CD14-positive monocyte (primary cell): ENCODE measurements around the gene TOP2A. TPM values are rescaled to one million over a fixed set of nuclear protein-coding genes. Genes with fewer than 3 reads are reported as not detected.

Experiments used
- DNase-seq, 3 donors: peaks; one replicate each; pipeline ENCODE4 v3.0.0-alpha.2; 2011 to 2022
- H2AFZ ChIP-seq: 2 replicates; pipeline ENCODE4 v1.6.0; 2012; ENCODE audit warnings: mild to moderate bottlenecking, low read depth, low read length, inconsistent platforms; ENCODE audit not compliant: insufficient read depth, poor library complexity, severe bottlenecking
- H3K27ac ChIP-seq, 2 donors: 1 replicate in 1 of 2; 2 replicates in 1 of 2; pipeline ENCODE4 v1.5.1; 2012 to 2013; ENCODE audit warnings: low read length in 2 of 2, control low read depth in 1 of 2, inconsistent platforms in 1 of 2, low read depth in 1 of 2, mild to moderate bottlenecking in 1 of 2
- H3K27me3 ChIP-seq, 2 donors: one replicate each; pipeline versions ENCODE4 v1.6.0 to v1.6.1; 2011 to 2013; ENCODE audit warnings: low read length in 2 of 2; ENCODE audit not compliant: control insufficient read depth in 2 of 2, insufficient read depth in 2 of 2
- H3K36me3 ChIP-seq, 2 donors: replicated peaks in 1 of 2; 1 replicate in 1 of 2; 2 replicates in 1 of 2; pipeline versions ENCODE4 v1.5.1 to v1.6.1; 2012 to 2013; ENCODE audit warnings: low read length in 2 of 2, control low read depth in 1 of 2, inconsistent platforms in 1 of 2, mild to moderate bottlenecking in 1 of 2; ENCODE audit not compliant: insufficient read depth in 2 of 2, control insufficient read depth in 1 of 2
- H3K4me1 ChIP-seq, 2 donors: 1 replicate in 1 of 2; 2 replicates in 1 of 2; pipeline versions ENCODE4 v1.5.1 to v1.6.1; 2012 to 2013; ENCODE audit warnings: low read length in 2 of 2, control low read depth in 1 of 2, inconsistent platforms in 1 of 2, mild to moderate bottlenecking in 1 of 2, moderate library complexity in 1 of 2; ENCODE audit not compliant: insufficient read depth in 2 of 2, control insufficient read depth in 1 of 2
- H3K4me2 ChIP-seq: replicated peaks from 2 replicates; pipeline ENCODE3; 2012; ENCODE audit warnings: low read length, moderate library complexity, mild to moderate bottlenecking; ENCODE audit not compliant: poor library complexity, severe bottlenecking; ENCODE audit errors: extremely low read depth
- H3K4me3 ChIP-seq, 3 experiments: fragments of 200-600 bp in 1 of 3; sonication (generic) in 1 of 3; replicated peaks in 1 of 3; 1 replicate in 2 of 3; 2 replicates in 1 of 3; pipeline ENCODE4 v1.5.1; 2011 to 2013; ENCODE audit warnings: low read length in 3 of 3, mild to moderate bottlenecking in 3 of 3, control low read depth in 2 of 3, low read depth in 2 of 3, inconsistent platforms in 1 of 3, moderate library complexity in 1 of 3
- H3K79me2 ChIP-seq: 2 replicates; pipeline ENCODE4 v1.6.0; 2012; ENCODE audit warnings: mild to moderate bottlenecking, control low read depth, inconsistent platforms, low read length, moderate library complexity; ENCODE audit not compliant: insufficient read depth
- H3K9ac ChIP-seq: 2 replicates; pipeline ENCODE4 v1.6.0; 2017; ENCODE audit warnings: low read length, mild to moderate bottlenecking; ENCODE audit not compliant: insufficient read depth, poor library complexity, severe bottlenecking
- H3K9me3 ChIP-seq, 2 donors: replicated peaks in 1 of 2; 1 replicate in 1 of 2; 2 replicates in 1 of 2; pipeline versions ENCODE4 v1.5.1 to v1.6.1; 2012 to 2013; ENCODE audit warnings: low read length in 2 of 2, control low read depth in 1 of 2; ENCODE audit not compliant: control insufficient read depth in 1 of 2, insufficient read depth in 1 of 2
- H4K20me1 ChIP-seq: 2 replicates; pipeline ENCODE4 v1.6.0; 2012; ENCODE audit warnings: mild to moderate bottlenecking, low read length, control low read depth, moderate library complexity; ENCODE audit not compliant: insufficient read depth
- H3K27ac Mint-ChIP-seq, 7 donors: one replicate each; pipeline ENCODE4 v1.8.0; 2020; ENCODE audit warnings: mild to moderate bottlenecking in 7 of 7, mixed read lengths in 7 of 7, moderate library complexity in 6 of 7, inconsistent platforms in 2 of 7
- H3K27me3 Mint-ChIP-seq, 3 donors: one replicate each; pipeline ENCODE4 v1.8.0; 2021 to 2022; ENCODE audit warnings: low read depth in 3 of 3, mild to moderate bottlenecking in 3 of 3, mixed read lengths in 3 of 3, moderate library complexity in 3 of 3, inconsistent platforms in 1 of 3
- H3K36me3 Mint-ChIP-seq, 2 donors: one replicate each; pipeline ENCODE4 v1.8.0; 2020; ENCODE audit warnings: mixed read lengths in 2 of 2, inconsistent platforms in 1 of 2, mild to moderate bottlenecking in 1 of 2
- H3K4me1 Mint-ChIP-seq: one replicate; pipeline ENCODE4 v1.8.0; 2020; ENCODE audit warnings: mild to moderate bottlenecking, mixed read lengths
- H3K4me3 Mint-ChIP-seq, 2 donors: one replicate each; pipeline ENCODE4 v1.8.0; 2020; ENCODE audit warnings: mild to moderate bottlenecking in 2 of 2, mixed read lengths in 2 of 2, moderate library complexity in 1 of 2
- H3K9me3 Mint-ChIP-seq, 7 donors: one replicate each; pipeline ENCODE4 v1.8.0; 2020 to 2022; ENCODE audit warnings: mixed read lengths in 7 of 7, mild to moderate bottlenecking in 6 of 7, moderate library complexity in 6 of 7, inconsistent platforms in 2 of 7
- CTCF ChIP-seq: fragments of 200-600 bp; IDR thresholded peaks from one replicate; pipeline ENCODE4 v1.8.0; 2022; ENCODE audit warnings: antibody characterized with exemption, mild to moderate bottlenecking
- WGBS: methylation state at CpG from one replicate; pipeline ENCODE4 v1.1.5; 2013; ENCODE audit warnings: missing lambda C conversion rate; ENCODE audit not compliant: insufficient coverage; 5-methylcytosine and 5-hydroxymethylcytosine counted together
- intact Hi-C, 2 donors: fragments of 100-400 bp; cut with micrococcal nuclease; formaldehyde crosslinking; loops; one replicate each; pipeline versions ENCODE4 v1.15.0 to v1.15.1; 2023
- polyA plus RNA-seq, 3 donors: library from polyadenylated mRNA; depleted of rRNA in 1 of 3; unstranded in 2 of 3; stranded (reverse) in 1 of 3; fragments of 300-500 nt in 2 of 3; fragments of >200 nt in 1 of 3; fragmentation: Illumina TruSeq in 2 of 3; gene quantifications; 1 replicate in 2 of 3; 2 replicates in 1 of 3; pipeline ENCODE4 v1.2.3, GENCODE V29; 2012 to 2021
- small RNA-seq: library from RNA; depleted of rRNA; stranded (forward); fragments of <200 nt; gene quantifications from one replicate; pipeline ENCODE3, GENCODE V24; 2012; ENCODE audit warnings: low read depth; ENCODE audit not compliant: insufficient read length

TOP2A gene
- polyA plus RNA-seq, 3 donors: 0.01 to 0.94 (median 0.28) TPM

GRCh38 chr17:40338941-40339649 lies 78.6 kb downstream of the TOP2A start:
- peak overlapping the region in 1 of 3 experiments; percentile 99 for H3K4me3 ChIP-seq
- peak overlapping the region; percentile 25 to 97 for H3K27ac ChIP-seq
- DNase-seq: no peak
- Mint-ChIP-seq H3K4me3 (peak overlapping the region; percentile 56 to 60), H3K36me3 (peaks cover 39 to 63% of the 10 kb centered on the region in 2 donors), H3K27me3 (peaks cover 1 to 4% (median 2%) of the 10 kb centered on the region in 3 donors), H3K27ac (peak overlapping the region; percentile 80 to 97 (median 90)), H3K4me1 (peaks cover 71% of the 10 kb centered on the region), H3K9me3 (peaks cover 0 to 4% (median 0%) of the 10 kb centered on the region in 7 donors)
- H3K36me3 ChIP-seq: peaks cover 7 to 24% of the 10 kb centered on the region in 2 donors
- 18% methylated on average over 8 of the region's 13 CpGs for WGBS
- peaks cover 43% of the 10 kb centered on the region for H4K20me1 ChIP-seq
- H3K4me1 ChIP-seq: peaks cover 81 to 83% of the 10 kb centered on the region in 2 donors
- no peaks in the 10 kb centered on the region for H3K9me3 ChIP-seq
- peaks cover 97% of the 10 kb centered on the region for H3K79me2 ChIP-seq
- H3K27me3 ChIP-seq: no peaks in the 10 kb centered on the region
- no peak overlapping the region for H2AFZ ChIP-seq
- H3K4me2 ChIP-seq: peak overlapping the region; percentile 90
- no peak overlapping the region for H3K9ac ChIP-seq
- no peak for TF ChIP-seq CTCF
- intact Hi-C loops: no loop called here

Small RNA genes lying within 50 kb of the gene (small RNA-seq; reads per million reads assigned to genes)
- gene RF00019 (not detected), gene RNA5SP441 (not detected)

Other genes with a start within 250 kb of the TOP2A start
- gene RAPGEFL1, start 240.4 kb downstream of the TOP2A start, polyA plus RNA-seq: 1 to 10 TPM in 1 of 3 donors, under 1 TPM in 2; 0.09 to 6.1 (median 0.10) TPM
- gene WIPF2, start 198.6 kb downstream of the TOP2A start, polyA plus RNA-seq: 1 to 10 TPM; 5.2 to 9.7 (median 8.4) TPM
- gene CDC6, start 130.0 kb downstream of the TOP2A start, polyA plus RNA-seq: under 1 TPM in 2 of 3 donors, not detected in 1; 0.11 to 0.21 TPM
- 10 to 100 TPM; 14.9 to 63.9 (median 29.4) TPM for gene RARA, start 108.7 kb downstream of the TOP2A start, polyA plus RNA-seq
- gene GJD3, start 53.2 kb downstream of the TOP2A start, polyA plus RNA-seq: not detected
- under 1 TPM in 2 of 3 donors, not detected in 1; 0.04 to 0.15 TPM for gene IGFBP4, start 25.6 kb upstream of the TOP2A start, polyA plus RNA-seq
- gene TNS4, start 83.7 kb upstream of the TOP2A start, polyA plus RNA-seq: not detected
- gene CCR7, start 147.6 kb upstream of the TOP2A start, polyA plus RNA-seq: 1 to 10 TPM in 2 of 3 donors, under 1 TPM in 1; 0.15 to 2.1 (median 1.2) TPM
- gene SMARCE1, start 229.9 kb upstream of the TOP2A start, polyA plus RNA-seq: 100 to 1,000 TPM in 2 of 3 donors, 10 to 100 TPM in 1; 18.6 to 127 (median 119) TPM
- not detected for gene KRT222, start 247.3 kb upstream of the TOP2A start, polyA plus RNA-seq